K562 (cell line): ENCODE results near the gene UFSP1. TPM values are rescaled to one million over a fixed set of nuclear protein-coding genes. Genes with fewer than 3 reads are reported as not detected.

ENCODE experiments used
- C11orf30 ChIP-seq: fragments of 450-650 bp; IDR thresholded peaks from 2 replicates; pipeline ENCODE4 v1.6.1; 2016; ENCODE audit warnings: low read depth, mild to moderate bottlenecking
- GTF2A2 ChIP-seq: IDR thresholded peaks from 2 replicates; pipeline ENCODE4 v1.6.1; 2016; ENCODE audit warnings: mild to moderate bottlenecking, missing genetic modification characterization, missing compliant biosample characterization
- HMBOX1 ChIP-seq: sonication (generic); IDR thresholded peaks from 2 replicates; pipeline ENCODE4 v1.6.1; 2016
- NR2C2 ChIP-seq, 2 experiments: fragments of 200-800 bp in 1 of 2; sonication (Bioruptor generic) in 1 of 2; sonication (generic) in 1 of 2; formaldehyde crosslinking in 1 of 2; IDR thresholded peaks; 2 replicates each; pipeline versions ENCODE4 v1.6.1 to v1.8.0; 2016 to 2022; ENCODE audit warnings: mild to moderate bottlenecking in 1 of 2, missing compliant biosample characterization in 1 of 2, missing genetic modification characterization in 1 of 2, missing genetic modification reagents in 1 of 2
- PRDM10 ChIP-seq: fragments of 450-650 bp; IDR thresholded peaks from 2 replicates; pipeline ENCODE4 v1.6.1; 2018; ENCODE audit not compliant: partially characterized antibody
- TARDBP ChIP-seq: fragments of 450-650 bp; IDR thresholded peaks from 2 replicates; pipeline ENCODE4 v1.6.1; 2016
- YBX1 ChIP-seq: fragments of 450-650 bp; IDR thresholded peaks from 2 replicates; pipeline ENCODE4 v1.7.1; 2016; ENCODE audit warnings: mild to moderate bottlenecking
- ZFX ChIP-seq: sonication (generic); formaldehyde crosslinking; IDR thresholded peaks from 2 replicates; pipeline ENCODE4 v1.8.0; 2022; ENCODE audit warnings: mild to moderate bottlenecking, missing genetic modification reagents, moderate library complexity
- ZKSCAN1 ChIP-seq: fragments of 150-350 bp; IDR thresholded peaks from 2 replicates; pipeline ENCODE4 v1.6.1; 2016; ENCODE audit warnings: low read depth, low read length
- polyA plus RNA-seq, 8 experiments: library from polyadenylated mRNA; depleted of rRNA in 4 of 8; stranded (reverse) in 5 of 8; unstranded in 3 of 8; fragments of >200 nt; fragmentation: Nextera tagmentation in 2 of 8; fragmentation: Illumina TruSeq in 1 of 8; extraction: Ambion mirVana in 2 of 8; extraction: Trizol in 1 of 8; gene quantifications; 2 replicates each; pipeline versions ENCODE4 v1.2.1 to v1.2.3, GENCODE V29; 2011 to 2014; ENCODE audit warnings: inconsistent platforms in 1 of 8, missing spikeins in 1 of 8
- total RNA-seq, 7 experiments: library from RNA; depleted of rRNA in 6 of 7; stranded (reverse); fragments of >200 nt in 6 of 7; fragmentation: Illumina TruSeq in 2 of 7; extraction: Trizol in 2 of 7; gene quantifications; 2 replicates each; pipeline versions ENCODE4 v1.2.1 to v1.2.3, GENCODE V29; 2011 to 2021; ENCODE audit warnings: low replicate concordance in 1 of 7
- TF ChIP-seq, protein P1 (sequence below): fragments of 200-800 bp; sonication (Bioruptor generic); IDR thresholded peaks from 2 replicates; pipeline ENCODE4 v1.6.1; 2017; ENCODE audit warnings: missing genetic modification characterization, missing compliant biosample characterization
- TF ChIP-seq, protein P2 (sequence below): fragments of 250-450 bp; sonication (Bioruptor Pico); IDR thresholded peaks from 2 replicates; pipeline ENCODE4 v1.4.0; 2020
- TF ChIP-seq, protein P3 (sequence below): fragments of 450-650 bp; formaldehyde crosslinking; conservative IDR thresholded peaks from 2 replicates; pipeline ENCODE4 v1.4.0; 2022; ENCODE audit warnings: mild to moderate bottlenecking, missing genetic modification characterization
- TF ChIP-seq, protein P4 (sequence below): sonication (generic); formaldehyde crosslinking; IDR thresholded peaks from 2 replicates; pipeline ENCODE4 v1.8.0; 2022; ENCODE audit warnings: mild to moderate bottlenecking, missing genetic modification reagents, borderline replicate concordance

The UFSP1 gene
- total and polyA plus RNA-seq, 9 of the 15 experiments (the other 6 are each of a cell fraction or from before 2014, with no cell fraction given), result 0.50 to 18.8 (median 2.1) TPM

GRCh38 chr7:100874577-100875355 is 14.7 kb downstream of the UFSP1 start, which contains the start of gene SRRT (continued):
- TF ChIP-seq, protein P1, sequence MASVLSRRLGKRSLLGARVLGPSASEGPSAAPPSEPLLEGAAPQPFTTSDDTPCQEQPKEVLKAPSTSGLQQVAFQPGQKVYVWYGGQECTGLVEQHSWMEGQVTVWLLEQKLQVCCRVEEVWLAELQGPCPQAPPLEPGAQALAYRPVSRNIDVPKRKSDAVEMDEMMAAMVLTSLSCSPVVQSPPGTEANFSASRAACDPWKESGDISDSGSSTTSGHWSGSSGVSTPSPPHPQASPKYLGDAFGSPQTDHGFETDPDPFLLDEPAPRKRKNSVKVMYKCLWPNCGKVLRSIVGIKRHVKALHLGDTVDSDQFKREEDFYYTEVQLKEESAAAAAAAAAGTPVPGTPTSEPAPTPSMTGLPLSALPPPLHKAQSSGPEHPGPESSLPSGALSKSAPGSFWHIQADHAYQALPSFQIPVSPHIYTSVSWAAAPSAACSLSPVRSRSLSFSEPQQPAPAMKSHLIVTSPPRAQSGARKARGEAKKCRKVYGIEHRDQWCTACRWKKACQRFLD (CRISPR knock-in tag), result peak; percentile 91; the same call in 1 of the 2 replicates
- TF ChIP-seq YBX1 (no peak), ZKSCAN1 (0 out of 2 replicates have a peak, but pooled peaks have one; percentile 19), GTF2A2 (tag) (no peak), HMBOX1 (no peak; the same call in 1 of the 2 replicates), PRDM10 (peak; percentile 91), TARDBP (peak; percentile 88; the same call in 1 of the 2 replicates), C11orf30 (peak; percentile 89), NR2C2 (CRISPR knock-in tag; IDR thresholded peaks at IDR 0.05) (peak; percentile 63; the same call in 1 of the 2 replicates), NR2C2 (tag; IDR thresholded peaks at IDR 0.05) (peak; percentile 78; the same call in 1 of the 2 replicates), ZFX (CRISPR knock-in tag) (peak; percentile 98)
- TF ChIP-seq, protein P2, sequence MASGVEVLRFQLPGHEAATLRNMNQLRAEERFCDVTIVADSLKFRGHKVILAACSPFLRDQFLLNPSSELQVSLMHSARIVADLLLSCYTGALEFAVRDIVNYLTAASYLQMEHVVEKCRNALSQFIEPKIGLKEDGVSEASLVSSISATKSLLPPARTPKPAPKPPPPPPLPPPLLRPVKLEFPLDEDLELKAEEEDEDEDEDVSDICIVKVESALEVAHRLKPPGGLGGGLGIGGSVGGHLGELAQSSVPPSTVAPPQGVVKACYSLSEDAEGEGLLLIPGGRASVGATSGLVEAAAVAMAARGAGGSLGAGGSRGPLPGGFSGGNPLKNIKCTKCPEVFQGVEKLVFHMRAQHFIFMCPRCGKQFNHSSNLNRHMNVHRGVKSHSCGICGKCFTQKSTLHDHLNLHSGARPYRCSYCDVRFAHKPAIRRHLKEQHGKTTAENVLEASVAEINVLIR (CRISPR knock-in tag), result no peak
- TF ChIP-seq, protein P3, sequence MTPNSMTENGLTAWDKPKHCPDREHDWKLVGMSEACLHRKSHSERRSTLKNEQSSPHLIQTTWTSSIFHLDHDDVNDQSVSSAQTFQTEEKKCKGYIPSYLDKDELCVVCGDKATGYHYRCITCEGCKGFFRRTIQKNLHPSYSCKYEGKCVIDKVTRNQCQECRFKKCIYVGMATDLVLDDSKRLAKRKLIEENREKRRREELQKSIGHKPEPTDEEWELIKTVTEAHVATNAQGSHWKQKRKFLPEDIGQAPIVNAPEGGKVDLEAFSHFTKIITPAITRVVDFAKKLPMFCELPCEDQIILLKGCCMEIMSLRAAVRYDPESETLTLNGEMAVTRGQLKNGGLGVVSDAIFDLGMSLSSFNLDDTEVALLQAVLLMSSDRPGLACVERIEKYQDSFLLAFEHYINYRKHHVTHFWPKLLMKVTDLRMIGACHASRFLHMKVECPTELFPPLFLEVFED, result peak; percentile 87
- TF ChIP-seq, protein P4, sequence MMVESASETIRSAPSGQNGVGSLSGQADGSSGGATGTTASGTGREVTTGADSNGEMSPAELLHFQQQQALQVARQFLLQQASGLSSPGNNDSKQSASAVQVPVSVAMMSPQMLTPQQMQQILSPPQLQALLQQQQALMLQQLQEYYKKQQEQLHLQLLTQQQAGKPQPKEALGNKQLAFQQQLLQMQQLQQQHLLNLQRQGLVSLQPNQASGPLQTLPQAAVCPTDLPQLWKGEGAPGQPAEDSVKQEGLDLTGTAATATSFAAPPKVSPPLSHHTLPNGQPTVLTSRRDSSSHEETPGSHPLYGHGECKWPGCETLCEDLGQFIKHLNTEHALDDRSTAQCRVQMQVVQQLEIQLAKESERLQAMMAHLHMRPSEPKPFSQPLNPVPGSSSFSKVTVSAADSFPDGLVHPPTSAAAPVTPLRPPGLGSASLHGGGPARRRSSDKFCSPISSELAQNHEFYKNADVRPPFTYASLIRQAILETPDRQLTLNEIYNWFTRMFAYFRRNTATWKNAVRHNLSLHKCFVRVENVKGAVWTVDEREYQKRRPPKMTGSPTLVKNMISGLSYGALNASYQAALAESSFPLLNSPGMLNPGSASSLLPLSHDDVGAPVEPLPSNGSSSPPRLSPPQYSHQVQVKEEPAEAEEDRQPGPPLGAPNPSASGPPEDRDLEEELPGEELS (CRISPR knock-in tag), result no peak
